C4-2B (cell line): Measurements from ENCODE around the gene TMEM40.

ENCODE experiments used
- CTCF ChIP-seq: fragments of 450-650 bp; conservative IDR thresholded peaks from 2 replicates; pipeline ENCODE4 v1.5.1; 2017; ENCODE audit warnings: mild to moderate bottlenecking
- ZFX ChIP-seq: fragments of 450-650 bp; IDR thresholded peaks from 2 replicates; pipeline ENCODE4 v1.6.1; 2017

- no peak for TF ChIP-seq CTCF
- no peak for TF ChIP-seq ZFX
These were observed 53.1 kb downstream of the TMEM40 start for GRCh38 chr3:12705981-12706380.
